GM12878 (cell line): Measurements from ENCODE around the gene ACTN3. TPM values are rescaled to one million over a fixed set of nuclear protein-coding genes. Genes with fewer than 3 reads are reported as not detected.

Source experiments
- ATAC-seq: fragments of 200-7000 bp; cut with Tn5 transposase; 3 replicates; pipeline ENCODE4 v1.9.1; 2020; ENCODE audit warnings: mild to moderate bottlenecking, moderate library complexity
- BruUV-seq: library from RNA; stranded (reverse); fragments of 400-500 nt; replicated peaks from 2 replicates; lab custom pipeline; 2021; lab: Mats Ljungman, UMichigan
- CTCF ChIA-PET: fragments of 300-600 bp; sonication (Branson Sonifier 250); formaldehyde crosslinking; extraction: SDS; loops from one replicate; lab custom pipeline; 2021; ENCODE audit warnings: inconsistent platforms; lab: Yijun Ruan, JAX
- POLR2A ChIA-PET: fragments of 350-600 bp; formaldehyde crosslinking; extraction: SDS; loops from one replicate; lab custom pipeline; 2021; ENCODE audit warnings: inconsistent platforms; lab: Charles Lee
- RAD21 ChIA-PET: fragments of 300-600 bp; sonication (Branson Sonifier 250); formaldehyde crosslinking; loops from one replicate; lab custom pipeline; 2023; ENCODE audit warnings: antibody characterized with exemption; ENCODE audit not compliant: unreplicated experiment; lab: Charles Lee
- SMC1A ChIA-PET: fragments of 300-600 bp; sonication (Branson Sonifier 250); formaldehyde crosslinking; loops from one replicate; lab custom pipeline; 2023; ENCODE audit not compliant: unreplicated experiment, uncharacterized antibody; lab: Charles Lee
- DNase-seq: peaks from one replicate; pipeline ENCODE4 v3.0.0-alpha.2; 2011; ENCODE audit warnings: low read depth, low spot score
- FAIRE-seq: peaks from 3 replicates; lab custom pipeline; 2011; peaks lifted over from hg19 to GRCh38; lab: Jason Lieb, UNC
- H2AFZ ChIP-seq: 2 replicates; pipeline ENCODE4 v1.6.0; 2011; ENCODE audit warnings: low read depth, low read length, control low read depth; ENCODE audit not compliant: control insufficient read depth
- H3K27ac ChIP-seq: 2 replicates; pipeline ENCODE4 v1.5.1; 2011; ENCODE audit warnings: control low read depth; ENCODE audit not compliant: control insufficient read depth, insufficient read depth
- H3K27me3 ChIP-seq, 2 experiments: replicated peaks in 1 of 2; 2 replicates each; pipeline versions ENCODE4 v1.6.0 to v1.6.1; 2011; ENCODE audit warnings: low read length in 1 of 2; ENCODE audit not compliant: control insufficient read depth in 2 of 2, insufficient read depth in 2 of 2
- H3K36me3 ChIP-seq, 2 experiments: 2 replicates each; pipeline ENCODE4 v1.5.1; 2011; ENCODE audit warnings: low read length in 1 of 2; ENCODE audit not compliant: control insufficient read depth in 2 of 2, insufficient read depth in 2 of 2
- H3K4me1 ChIP-seq: 2 replicates; pipeline ENCODE4 v1.6.1; 2011; ENCODE audit warnings: mild to moderate bottlenecking, low read length, moderate library complexity, mixed read lengths; ENCODE audit not compliant: control insufficient read depth, insufficient read depth
- H3K4me2 ChIP-seq: 2 replicates; pipeline ENCODE4 v1.6.0; 2011; ENCODE audit warnings: control low read depth; ENCODE audit not compliant: control insufficient read depth, insufficient read depth
- H3K4me3 ChIP-seq: fragments of 200-600 bp; sonication (generic); 2 replicates; pipeline ENCODE4 v1.5.1; 2016
- H3K79me2 ChIP-seq: 2 replicates; pipeline ENCODE4 v1.6.0; 2011; ENCODE audit warnings: low read length; ENCODE audit not compliant: control insufficient read depth, insufficient read depth
- H3K9ac ChIP-seq: 2 replicates; pipeline ENCODE4 v1.8.0; 2011; ENCODE audit warnings: low read length, control low read depth, mixed read lengths; ENCODE audit not compliant: control insufficient read depth, insufficient read depth
- H3K9me3 ChIP-seq: replicated peaks from 3 replicates; pipeline ENCODE4 v1.5.1; 2011; ENCODE audit warnings: mild to moderate bottlenecking, low read length; ENCODE audit not compliant: control insufficient read depth, insufficient read depth
- H4K20me1 ChIP-seq: 2 replicates; pipeline ENCODE4 v1.6.0; 2011; ENCODE audit not compliant: control insufficient read depth, insufficient read depth
- CBX3 ChIP-seq: fragments of 200-600 bp; sonication (generic); IDR thresholded peaks from 2 replicates; pipeline ENCODE4 v1.6.1; 2016; ENCODE audit warnings: low read depth, borderline replicate concordance
- POLR2AphosphoS2 ChIP-seq: IDR thresholded peaks from 2 replicates; pipeline ENCODE4 v1.6.1; 2011; ENCODE audit warnings: low read depth, mild to moderate bottlenecking, low read length, improper control_type of control experiment, moderate library complexity
- SPI1 ChIP-seq: IDR thresholded peaks from 2 replicates; pipeline ENCODE4 v1.6.1; 2011; ENCODE audit warnings: low read depth, mild to moderate bottlenecking, low read length, moderate library complexity, borderline replicate concordance; ENCODE audit not compliant: insufficient read depth
- ZNF274 ChIP-seq: IDR thresholded peaks from one replicate; pipeline ENCODE4 v1.8.0; 2011; ENCODE audit not compliant: insufficient read length, insufficient read depth
- WGBS: methylation state at CpG from one replicate; pipeline ENCODE4 v1.1.6; 2016; ENCODE audit warnings: low lambda C conversion rate; ENCODE audit not compliant: insufficient replicate concordance, insufficient coverage; ENCODE audit errors: missing lambda C conversion rate; 5-methylcytosine and 5-hydroxymethylcytosine counted together
- in situ Hi-C: fragments of 300-500 bp; cut with MboI; formaldehyde crosslinking; loops from 9 replicates; pipeline ENCODE4 v1.14.3; 2018; ENCODE audit warnings: mixed read lengths
- intact Hi-C: fragments of 100-400 bp; cut with micrococcal nuclease; formaldehyde crosslinking; loops from one replicate; pipeline ENCODE4 v1.14.2; 2022; ENCODE audit not compliant: unreplicated experiment
- polyA plus RNA-seq, 11 experiments: library from polyadenylated mRNA; depleted of rRNA in 4 of 11; unstranded in 6 of 11; stranded (reverse) in 5 of 11; fragments of >200 nt; fragmentation: Nextera tagmentation in 4 of 11; fragmentation: Illumina TruSeq in 1 of 11; extraction: Ambion mirVana in 4 of 11; extraction: Trizol in 1 of 11; gene quantifications; 1 replicate in 1 of 11; 2 replicates in 10 of 11; pipeline versions ENCODE4 v1.2.1 to v1.2.3, GENCODE V29; 2011 to 2016; ENCODE audit warnings: inconsistent platforms in 2 of 11, missing spikeins in 2 of 11, low read depth in 1 of 11
- total RNA-seq, 4 experiments: library from RNA; depleted of rRNA in 3 of 4; stranded (reverse); fragments of >200 nt in 3 of 4; fragmentation: Illumina TruSeq in 1 of 4; extraction: Trizol in 1 of 4; gene quantifications; 2 replicates each; pipeline versions ENCODE4 v1.2.1 to v1.2.3, GENCODE V29; 2013 to 2021
- TF ChIP-seq, protein P1 (sequence below): fragments of 450-650 bp; IDR thresholded peaks from 2 replicates; pipeline ENCODE4 v1.6.1; 2017; ENCODE audit warnings: antibody characterized with exemption, mild to moderate bottlenecking, moderate library complexity

ACTN3 gene
- total and polyA plus RNA-seq, 10 of the 15 experiments (the other 5 are each of a cell fraction or from before 2014, with no cell fraction given): 0.06 to 0.67 (median 0.17) TPM; not detected in 3

DNA sequence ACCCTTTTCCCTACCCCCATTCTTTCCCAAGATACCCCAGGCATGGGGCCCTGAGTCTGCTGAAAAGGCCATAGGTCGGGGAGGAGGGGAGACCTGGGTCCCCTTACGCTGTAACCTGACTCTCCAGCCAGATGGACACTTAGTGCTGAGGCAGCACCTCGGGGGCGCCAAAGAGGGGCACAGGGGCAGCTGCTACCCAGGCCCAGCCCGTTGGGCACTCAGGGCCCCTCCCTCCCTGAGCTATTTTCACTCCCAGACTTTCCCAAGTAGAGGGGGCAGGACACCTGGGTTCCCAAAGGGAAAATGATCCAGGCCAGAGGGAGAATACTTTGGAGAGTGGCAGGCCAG, 933 bp downstream of the ACTN3 start:
- ChIA-PET CTCF (interaction anchor here (1.6 kb wide), 1 partner anchor 131 kb away, joined by 4 read pairs; the partner anchor contains the start of gene RBM4B), POLR2A (interaction anchor here (4.0 kb wide), 1 partner anchor 130 kb away, joined by 26 read pairs; the partner anchor contains the start of gene RBM4B), SMC1A (no interaction called here), RAD21 (interaction anchor here (2.3 kb wide), 1 partner anchor 90 kb away, joined by 11 read pairs; the partner anchor contains the start of gene RBM4)
- peaks cover 2% of the 10 kb centered on the region for H3K79me2 ChIP-seq
- ATAC-seq (no peak), DNase-seq (no peak), FAIRE-seq (no peak)
- no peak overlapping the region for H3K4me3 ChIP-seq
- H4K20me1 ChIP-seq: no peaks in the 10 kb centered on the region
- no peaks in the 10 kb centered on the region for H3K27me3 ChIP-seq
- no peak overlapping the region for H3K4me2 ChIP-seq
- BruUV-seq: no TSS peak
- H3K27ac ChIP-seq: no peak overlapping the region
- WGBS: 65% methylated on average over 5 of the region's 5 CpGs
- intact Hi-C loops: no loop called here
- H3K9me3 ChIP-seq: no peaks in the 10 kb centered on the region
- no peak overlapping the region for H2AFZ ChIP-seq
- in situ Hi-C loops: no loop called here
- no peaks in the 10 kb centered on the region; a peak in 1 of 4 replicates for H3K36me3 ChIP-seq
- H3K9ac ChIP-seq: no peak overlapping the region
- H3K4me1 ChIP-seq: peaks cover 10% of the 10 kb centered on the region
- TF ChIP-seq POLR2AphosphoS2: no peak
- TF ChIP-seq ZNF274: no peak
- TF ChIP-seq, protein P1, sequence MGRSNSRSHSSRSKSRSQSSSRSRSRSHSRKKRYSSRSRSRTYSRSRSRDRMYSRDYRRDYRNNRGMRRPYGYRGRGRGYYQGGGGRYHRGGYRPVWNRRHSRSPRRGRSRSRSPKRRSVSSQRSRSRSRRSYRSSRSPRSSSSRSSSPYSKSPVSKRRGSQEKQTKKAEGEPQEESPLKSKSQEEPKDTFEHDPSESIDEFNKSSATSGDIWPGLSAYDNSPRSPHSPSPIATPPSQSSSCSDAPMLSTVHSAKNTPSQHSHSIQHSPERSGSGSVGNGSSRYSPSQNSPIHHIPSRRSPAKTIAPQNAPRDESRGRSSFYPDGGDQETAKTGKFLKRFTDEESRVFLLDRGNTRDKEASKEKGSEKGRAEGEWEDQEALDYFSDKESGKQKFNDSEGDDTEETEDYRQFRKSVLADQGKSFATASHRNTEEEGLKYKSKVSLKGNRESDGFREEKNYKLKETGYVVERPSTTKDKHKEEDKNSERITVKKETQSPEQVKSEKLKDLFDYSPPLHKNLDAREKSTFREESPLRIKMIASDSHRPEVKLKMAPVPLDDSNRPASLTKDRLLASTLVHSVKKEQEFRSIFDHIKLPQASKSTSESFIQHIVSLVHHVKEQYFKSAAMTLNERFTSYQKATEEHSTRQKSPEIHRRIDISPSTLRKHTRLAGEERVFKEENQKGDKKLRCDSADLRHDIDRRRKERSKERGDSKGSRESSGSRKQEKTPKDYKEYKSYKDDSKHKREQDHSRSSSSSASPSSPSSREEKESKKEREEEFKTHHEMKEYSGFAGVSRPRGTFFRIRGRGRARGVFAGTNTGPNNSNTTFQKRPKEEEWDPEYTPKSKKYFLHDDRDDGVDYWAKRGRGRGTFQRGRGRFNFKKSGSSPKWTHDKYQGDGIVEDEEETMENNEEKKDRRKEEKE: no peak

DNA sequence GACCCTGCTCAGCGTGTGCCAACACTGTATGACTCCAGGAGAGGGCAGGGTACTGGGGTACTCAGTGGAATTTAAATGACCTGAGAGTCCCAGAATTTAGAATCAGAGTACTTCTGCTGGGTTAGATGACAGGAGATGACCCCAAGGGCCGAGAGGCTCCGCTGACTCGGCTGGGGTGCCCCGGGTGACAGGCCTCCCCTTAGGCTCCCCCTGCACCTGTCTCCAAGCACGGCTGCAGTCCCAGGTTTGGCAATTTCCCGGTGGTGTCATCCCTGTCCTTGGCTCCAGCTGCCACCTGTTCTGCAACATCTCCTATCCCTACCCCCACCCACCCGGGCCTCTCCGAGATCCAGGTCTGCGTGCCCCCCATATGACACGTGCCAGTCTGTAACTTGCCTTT, 1.3 kb downstream of the ACTN3 start:
- POLR2A ChIA-PET: no interaction called here
- Histone ChIP-seq H3K4me2 (no peak overlapping the region), H3K36me3 (no peaks in the 10 kb centered on the region), H2AFZ (no peak overlapping the region), H3K4me1 (peaks cover 10% of the 10 kb centered on the region), H3K27ac (no peak overlapping the region), H3K4me3 (no peak overlapping the region), H3K9me3 (no peaks in the 10 kb centered on the region), H3K79me2 (peaks cover 2% of the 10 kb centered on the region), H3K27me3 (no peaks in the 10 kb centered on the region), H4K20me1 (no peaks in the 10 kb centered on the region), H3K9ac (no peak overlapping the region)
- SMC1A ChIA-PET: no interaction called here
- in situ Hi-C loops: no loop called here
- TF ChIP-seq CBX3 (no peak), SPI1 (no peak)
- ATAC-seq: no peak
- no TSS peak for BruUV-seq
- no peak for FAIRE-seq
- intact Hi-C loops: no loop called here
- RAD21 ChIA-PET: no interaction called here
- CTCF ChIA-PET: interaction anchor here (1.6 kb wide), 1 partner anchor 130 kb away, joined by 4 read pairs; the partner anchor contains the start of gene RBM4B
- 80% methylated on average over 11 of the region's 11 CpGs for WGBS
- DNase-seq: no peak
